Activated CD4-positive, CD25-positive, alpha-beta regulatory T cell treated with anti-CD3 and anti-CD28 coated beads, Interleukin-2, amount 50 U/mL, for 16 hours (primary cell): ENCODE data around the gene STK10.

Source experiments
- DNase-seq: peaks from one replicate; pipeline ENCODE4 v3.0.0-alpha.2; 2020; ENCODE audit warnings: low read depth, low spot score

The STK10 gene

GRCh38 chr5:172189693-172190296, 1.8 kb upstream of the STK10 start:
- DNase-seq: no peak

- DNase-seq: no peak
Observed at GRCh38 chr5:172188893-172189692, 1.1 kb upstream of the STK10 start.

- peak; percentile 47 for DNase-seq
Observed at GRCh38 chr5:172187118-172188032, 649 bp downstream of the STK10 start.

DNA sequence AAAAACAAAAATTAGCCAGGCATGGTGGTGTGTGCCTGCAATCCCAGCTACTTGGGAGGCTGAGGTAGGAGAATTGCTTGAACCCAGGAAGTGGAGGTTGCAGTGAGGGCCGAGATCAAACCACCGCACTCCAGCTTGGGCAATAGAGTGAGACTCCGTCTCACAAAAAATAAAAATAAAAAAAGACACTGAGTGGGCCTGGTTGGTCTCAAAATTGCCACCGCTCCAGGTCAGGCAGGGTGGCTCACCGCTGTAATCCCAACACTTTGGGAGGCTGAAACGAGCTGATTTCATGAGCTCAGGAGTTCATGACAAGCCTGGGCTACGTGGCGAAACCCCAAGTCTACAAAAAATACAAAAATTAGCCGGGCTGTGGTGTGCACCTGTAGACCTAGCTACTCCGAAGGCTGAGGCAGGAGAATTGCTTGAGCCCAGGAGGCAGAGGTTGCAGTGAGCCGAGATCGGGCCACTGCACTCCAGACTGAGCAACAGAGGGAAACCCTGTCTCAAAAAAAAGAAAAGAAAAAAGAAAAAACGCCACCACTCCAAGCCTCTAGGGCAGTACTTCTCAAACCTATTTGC, 1.8 kb downstream of the STK10 start:
- no peak for DNase-seq

GRCh38 chr5:172185096-172185461, 2.9 kb downstream of the STK10 start:
- no peak for DNase-seq

- no peak for DNase-seq
Observed at GRCh38 chr5:172183881-172184280, 4.1 kb downstream of the STK10 start.

DNA sequence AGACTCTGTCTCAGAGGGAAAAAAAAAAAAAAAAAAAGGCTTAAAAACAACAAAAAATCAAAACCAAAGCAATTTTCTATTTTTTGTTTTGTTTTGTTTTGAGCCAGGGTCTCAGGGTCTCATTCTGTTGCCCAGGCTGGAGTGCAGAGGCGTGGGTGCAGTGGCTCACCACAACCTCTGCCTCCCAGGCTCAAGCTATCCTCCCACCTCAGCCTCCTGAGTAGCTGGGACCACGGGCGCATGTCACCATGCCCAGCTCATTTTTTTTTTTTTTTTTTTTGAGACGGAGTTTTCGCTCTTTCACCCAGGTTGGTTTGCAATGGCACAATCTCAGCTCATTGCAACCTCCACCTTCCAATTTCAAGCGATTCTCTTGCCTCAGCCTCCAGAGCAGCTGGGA, 5.7 kb downstream of the STK10 start:
- DNase-seq: no peak

- no peak for DNase-seq
Observed at GRCh38 chr5:172180936-172181335, 7.1 kb downstream of the STK10 start.

GRCh38 chr5:172178991-172179989, 8.7 kb downstream of the STK10 start:
- DNase-seq: no peak

- no peak for DNase-seq
Observed at GRCh38 chr5:172178301-172178987, 9.6 kb downstream of the STK10 start.

DNA sequence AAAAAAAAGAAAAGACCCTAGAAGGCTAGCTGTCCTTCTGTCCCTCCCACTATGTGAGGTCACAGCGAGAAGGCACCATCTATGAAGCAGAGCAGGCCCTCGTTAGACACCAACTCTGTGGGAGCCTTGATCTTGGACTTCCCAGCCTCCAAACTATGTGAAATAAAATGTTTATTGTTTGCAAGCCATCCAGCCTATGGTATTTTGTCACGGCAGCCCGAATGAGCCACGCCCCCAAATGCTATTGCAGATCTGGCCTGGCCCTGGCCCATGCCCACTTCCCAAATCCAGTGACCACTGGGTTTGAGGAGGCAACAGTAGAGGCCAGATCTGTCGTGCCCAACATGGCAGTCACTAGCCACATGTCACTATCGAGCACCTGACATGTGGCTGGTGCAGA, 10.8 kb downstream of the STK10 start:
- DNase-seq: no peak

- DNase-seq: peak; percentile 77
Observed at GRCh38 chr5:172175263-172175719, 12.7 kb downstream of the STK10 start.

DNA sequence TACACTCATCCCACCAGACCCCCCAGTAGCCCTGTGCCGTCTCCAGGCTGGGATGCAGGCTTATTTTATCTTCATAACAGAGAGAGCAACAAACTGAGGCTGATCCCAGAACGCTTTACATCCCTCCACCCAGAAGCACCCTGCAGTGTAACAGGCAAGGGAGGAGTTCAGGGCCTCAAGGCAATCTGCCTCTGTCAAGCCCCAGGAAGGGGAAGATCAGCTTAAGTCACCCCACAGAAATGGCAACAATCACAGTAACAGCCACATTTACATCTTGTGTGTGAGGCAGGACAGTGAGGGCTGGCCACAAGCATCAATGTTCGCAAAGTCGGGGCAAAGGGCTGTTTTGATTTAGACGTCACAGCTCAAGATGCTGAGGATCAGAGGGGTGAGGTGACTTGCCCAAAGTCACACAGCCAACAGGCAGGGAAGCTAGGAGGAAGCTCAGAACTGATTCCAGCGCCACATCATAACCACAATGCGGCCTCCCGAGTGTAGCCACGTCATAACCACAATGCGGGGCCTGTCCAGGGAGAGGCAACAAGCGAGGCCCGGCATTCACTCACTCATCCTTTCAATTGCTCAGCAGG, 14.4 kb downstream of the STK10 start:
- no peak for DNase-seq

DNA sequence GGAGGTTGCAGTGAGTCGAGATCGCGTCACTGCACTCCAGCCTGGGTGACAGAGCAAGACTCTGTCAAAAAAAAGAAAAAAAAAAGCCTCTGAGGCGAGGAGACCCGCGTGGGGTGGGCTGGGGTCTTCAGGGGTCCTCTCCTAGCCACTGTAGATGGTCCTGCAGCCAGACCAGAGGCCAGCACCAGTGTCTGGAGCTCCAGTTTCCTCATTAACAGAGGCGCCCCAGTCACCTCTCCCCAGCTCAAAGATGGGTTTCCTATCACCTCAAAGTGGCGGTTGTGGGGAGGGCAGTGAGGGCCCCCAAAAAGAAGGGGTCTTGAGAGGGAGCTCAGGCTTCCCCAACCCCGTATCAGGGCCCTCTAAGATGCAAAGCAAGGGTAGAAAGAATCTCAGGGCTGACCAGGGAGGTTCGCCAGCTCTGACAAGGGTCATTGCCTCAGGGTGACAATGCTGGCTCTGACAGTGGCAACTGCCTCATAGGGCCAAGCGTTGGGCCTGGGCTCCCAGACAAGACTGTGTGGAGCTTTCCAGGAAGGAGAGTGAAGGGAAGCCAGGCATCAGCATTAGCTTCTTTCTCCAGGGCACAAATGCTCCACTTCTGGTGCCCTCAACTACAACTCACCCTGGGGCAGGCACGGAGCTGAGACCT, 15.0 kb downstream of the STK10 start:
- DNase-seq: no peak

- DNase-seq: no peak
Observed at GRCh38 chr5:172171118-172171517, 16.9 kb downstream of the STK10 start.

DNA sequence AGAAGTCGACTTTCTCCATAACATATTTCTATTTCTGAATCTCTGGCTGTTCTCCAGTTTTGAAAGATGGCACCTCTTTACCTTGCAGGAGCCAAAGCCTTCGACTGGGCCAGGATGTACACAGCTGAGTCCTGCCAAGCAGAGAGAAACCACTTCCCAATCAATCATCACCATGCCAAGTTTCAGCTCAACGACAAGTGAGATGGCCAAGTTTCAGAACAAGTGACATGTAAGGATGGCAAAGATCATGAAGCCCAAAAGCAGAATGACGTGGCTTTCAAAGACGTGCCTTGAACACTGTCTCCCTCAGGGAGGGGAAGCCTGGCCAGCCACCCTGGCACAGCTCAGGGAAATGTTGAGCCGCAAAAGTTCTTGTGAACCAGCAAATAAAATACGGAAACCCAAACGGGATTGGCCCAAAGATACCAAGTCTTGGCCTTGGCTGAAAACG, 17.7 kb downstream of the STK10 start:
- no peak for DNase-seq

- no peak for DNase-seq
Observed at GRCh38 chr5:172169216-172169615, 18.8 kb downstream of the STK10 start.

DNA sequence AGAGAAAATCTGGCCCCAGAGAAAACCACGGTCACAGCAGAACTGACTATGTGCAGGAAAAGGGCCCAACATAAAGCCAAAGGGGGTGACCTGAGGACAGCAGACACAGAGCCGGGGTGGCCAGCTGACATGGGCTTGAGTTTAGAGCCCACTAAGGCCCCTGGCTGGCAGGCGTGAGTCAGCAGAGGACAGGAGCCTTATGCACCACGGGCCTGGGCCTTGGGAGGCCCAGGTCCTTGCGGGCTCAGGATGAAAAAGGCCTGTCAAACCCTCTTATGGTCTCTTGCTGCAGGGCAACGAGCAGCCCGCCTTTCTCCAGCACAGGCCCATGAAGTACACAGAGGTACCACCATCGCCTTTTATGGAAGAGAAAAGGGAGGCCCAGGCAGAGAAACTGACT, 19.7 kb downstream of the STK10 start:
- DNase-seq: no peak

DNA sequence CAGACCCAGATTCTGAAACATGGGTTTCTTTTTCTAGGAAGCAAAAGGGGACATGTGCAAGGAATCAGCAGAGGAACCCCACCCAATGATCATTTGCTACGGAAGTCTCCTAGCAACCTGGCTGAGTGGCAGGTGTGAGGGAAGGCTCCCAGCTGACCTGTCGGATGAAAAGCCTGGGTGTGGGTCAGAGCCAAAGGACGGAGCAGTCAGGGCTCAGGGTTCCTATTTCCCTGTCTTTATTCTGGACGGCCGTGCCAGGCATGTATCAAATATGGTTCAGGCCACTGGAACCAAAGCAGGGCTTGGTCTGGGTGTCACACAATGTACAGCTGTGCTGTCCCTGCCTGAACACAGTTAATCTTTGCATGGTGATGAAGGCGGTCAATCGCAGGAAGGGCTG, 20.1 kb downstream of the STK10 start:
- no peak for DNase-seq
